DND-41 (cell line): Measurements from ENCODE around the gene MCCC2.

Source experiments
- EZH2 ChIP-seq: IDR thresholded peaks from 3 replicates; pipeline ENCODE4 v1.6.1; 2012; ENCODE audit warnings: borderline replicate concordance, low read depth, mild to moderate bottlenecking, moderate library complexity, low read length, inconsistent platforms; ENCODE audit not compliant: severe bottlenecking
- TF ChIP-seq, protein P1 (sequence below): IDR thresholded peaks from 2 replicates; pipeline ENCODE4 v1.5.1; 2012; ENCODE audit warnings: borderline replicate concordance, low read length, moderate library complexity, mild to moderate bottlenecking; ENCODE audit not compliant: poor library complexity, severe bottlenecking; ENCODE audit errors: extremely low read depth

DNA sequence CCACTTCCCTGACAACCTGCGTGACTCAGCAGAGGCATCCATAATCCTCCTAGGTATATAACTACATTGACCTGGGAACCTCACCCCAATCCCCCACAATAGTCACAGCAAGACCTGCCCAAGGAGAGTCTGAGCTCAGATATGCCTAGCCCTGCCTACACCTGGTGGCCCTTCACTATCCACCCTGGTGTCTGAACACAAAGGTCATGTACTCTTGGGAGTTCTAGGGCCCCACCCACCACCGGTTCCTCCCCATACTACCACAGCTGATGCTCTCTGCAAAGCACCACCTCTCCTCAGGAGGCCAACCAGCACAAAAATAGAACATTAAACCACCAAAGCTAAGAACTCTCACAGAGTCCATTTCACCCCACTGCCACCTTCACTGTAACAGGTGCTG, 97.2 kb downstream of the MCCC2 start:
- no peak for TF ChIP-seq EZH2
- TF ChIP-seq, protein P1, sequence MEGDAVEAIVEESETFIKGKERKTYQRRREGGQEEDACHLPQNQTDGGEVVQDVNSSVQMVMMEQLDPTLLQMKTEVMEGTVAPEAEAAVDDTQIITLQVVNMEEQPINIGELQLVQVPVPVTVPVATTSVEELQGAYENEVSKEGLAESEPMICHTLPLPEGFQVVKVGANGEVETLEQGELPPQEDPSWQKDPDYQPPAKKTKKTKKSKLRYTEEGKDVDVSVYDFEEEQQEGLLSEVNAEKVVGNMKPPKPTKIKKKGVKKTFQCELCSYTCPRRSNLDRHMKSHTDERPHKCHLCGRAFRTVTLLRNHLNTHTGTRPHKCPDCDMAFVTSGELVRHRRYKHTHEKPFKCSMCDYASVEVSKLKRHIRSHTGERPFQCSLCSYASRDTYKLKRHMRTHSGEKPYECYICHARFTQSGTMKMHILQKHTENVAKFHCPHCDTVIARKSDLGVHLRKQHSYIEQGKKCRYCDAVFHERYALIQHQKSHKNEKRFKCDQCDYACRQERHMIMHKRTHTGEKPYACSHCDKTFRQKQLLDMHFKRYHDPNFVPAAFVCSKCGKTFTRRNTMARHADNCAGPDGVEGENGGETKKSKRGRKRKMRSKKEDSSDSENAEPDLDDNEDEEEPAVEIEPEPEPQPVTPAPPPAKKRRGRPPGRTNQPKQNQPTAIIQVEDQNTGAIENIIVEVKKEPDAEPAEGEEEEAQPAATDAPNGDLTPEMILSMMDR = no peak
